Coronary artery (tissue), 2 donors: Measurements from ENCODE around the gene CAMTA2.

Experiments used
- DNase-seq: peaks from one replicate; pipeline ENCODE4 v3.0.0-alpha.2; 2017; ENCODE audit warnings: low spot score
- H3K27ac ChIP-seq, 2 donors: fragments of 200-600 bp; sonication (generic); one replicate each; pipeline ENCODE4 v1.5.1; 2016 to 2019
- H3K4me3 ChIP-seq: fragments of 200-600 bp; sonication (generic); 2 replicates; pipeline ENCODE4 v1.5.1; 2016; ENCODE audit warnings: mild to moderate bottlenecking, moderate library complexity
- CTCF ChIP-seq: fragments of 200-600 bp; sonication (generic); IDR thresholded peaks from one replicate; pipeline ENCODE4 v1.5.1; 2019; ENCODE audit warnings: antibody characterized with exemption

CAMTA2 gene

GRCh38 chr17:4969047-4969550 lies 18.4 kb downstream of the CAMTA2 start:
- Histone ChIP-seq H3K27ac (peak overlapping the region; percentile 85 to 98), H3K4me3 (peak overlapping the region; percentile 78)
- no peak for TF ChIP-seq CTCF
- DNase-seq = no peak

- DNase-seq = no peak
- peak overlapping the region; percentile 78 for H3K4me3 ChIP-seq
- H3K27ac ChIP-seq = peak overlapping the region; percentile 85 to 98
- no peak for TF ChIP-seq CTCF
These were observed 18.9 kb downstream of the CAMTA2 start for GRCh38 chr17:4968486-4969046.

GRCh38 chr17:4967539-4968485 lies 19.7 kb downstream of the CAMTA2 start, which contains the start of gene SPAG7:
Gene SPAG7, minus strand, starts transcription at chr17:4967817. Its CDS starts 13 bp downstream, at chr17:4967804.
- Histone ChIP-seq H3K27ac (peak within 1 kb of the TSS; percentile 85 to 98), H3K4me3 (peak within 1 kb of the TSS; percentile 78)
- no peak for TF ChIP-seq CTCF
- DNase-seq = peak; percentile 98

- DNase-seq = peak; percentile 100
- no peak for TF ChIP-seq CTCF
- Histone ChIP-seq H3K4me3 (peak overlapping the region; percentile 78), H3K27ac (peak overlapping the region; percentile 85 to 98)
These were observed 20.5 kb downstream of the CAMTA2 start for GRCh38 chr17:4966844-4967538.

- Histone ChIP-seq H3K27ac (peak overlapping the region in 1 of 2 donors; percentile 98), H3K4me3 (no peak overlapping the region)
- no peak for TF ChIP-seq CTCF
- DNase-seq = no peak
These were observed 22.0 kb downstream of the CAMTA2 start for GRCh38 chr17:4965311-4965986.

- DNase-seq = no peak
These were observed 27.1 kb downstream of the CAMTA2 start for GRCh38 chr17:4960279-4960922.

More at GRCh38 chr17:4960279-4960922, 27.1 kb downstream of the CAMTA2 start:
- Histone ChIP-seq H3K4me3 (no peak overlapping the region), H3K27ac (no peak overlapping the region)
- TF ChIP-seq CTCF = no peak
